Activated T-helper 9 cell treated with anti-CD3 and anti-CD28 coated beads, Interleukin-2, amount 50 U/mL, for 16 hours (primary cell): Measurements from ENCODE around the gene RAB40C.

Experiments
- DNase-seq: peaks from one replicate; pipeline ENCODE4 v3.0.0-alpha.2; 2020; ENCODE audit warnings: low read depth

The RAB40C gene

GRCh38 chr16:559411-560203 is 30.3 kb upstream of the RAB40C start:
- no peak for DNase-seq

- no peak for DNase-seq
These were observed 29.6 kb upstream of the RAB40C start, which contains the start of gene PRR35 for GRCh38 chr16:560204-560700. Gene PRR35 (plus strand): TSS chr16:560394. CDS start chr16:563295, 2,901 bp downstream.

GRCh38 chr16:560701-561412 is 29.0 kb upstream of the RAB40C start:
- DNase-seq, result no peak

- no peak for DNase-seq
These were observed 28.5 kb upstream of the RAB40C start for GRCh38 chr16:561413-561794.

GRCh38 chr16:561957-562938 is 27.6 kb upstream of the RAB40C start:
- DNase-seq, result no peak

GRCh38 chr16:563072-563644 is 26.7 kb upstream of the RAB40C start:
- no peak for DNase-seq

GRCh38 chr16:564690-565418 is 25.0 kb upstream of the RAB40C start:
- DNase-seq, result no peak

GRCh38 chr16:565419-566330 is 24.2 kb upstream of the RAB40C start:
- no peak for DNase-seq

GRCh38 chr16:566475-567372 is 23.1 kb upstream of the RAB40C start, which contains the start of gene NHLRC4:
Gene NHLRC4 (plus strand): TSS chr16:567005. CDS start chr16:568048, 1,043 bp downstream.
- peak; percentile 18 for DNase-seq

GRCh38 chr16:567373-568256 is 22.3 kb upstream of the RAB40C start:
- DNase-seq, result no peak

- no peak for DNase-seq
These were observed 21.2 kb upstream of the RAB40C start for GRCh38 chr16:568401-569258.

- DNase-seq, result peak; percentile 52
These were observed 20.2 kb upstream of the RAB40C start, which contains the start of gene PIGQ for GRCh38 chr16:569445-570254. Gene PIGQ (plus strand): TSS chr16:569968. CDS start chr16:574075, 4,107 bp downstream.

GRCh38 chr16:572865-573650 is 16.8 kb upstream of the RAB40C start:
- DNase-seq, result no peak

GRCh38 chr16:574021-574760 is 15.7 kb upstream of the RAB40C start:
- DNase-seq, result no peak
